ENCODE results near the gene SEMA4G. TPM values are rescaled to one million over a fixed set of nuclear protein-coding genes. Genes with fewer than 3 reads are reported as not detected.

Gene SEMA4G
- total RNA-seq, 2 donors from 2014 or later, result 0.53 to 0.79 TPM

- H3K4me3 Mint-ChIP-seq, result no peak overlapping the region
These were observed 7.6 kb downstream of the SEMA4G start for GRCh38 chr10:100976906-100977305.

GRCh38 chr10:100977436-100977835 lies 8.1 kb downstream of the SEMA4G start:
- DNase-seq, result no peak
- peaks cover 5% of the 10 kb centered on the region for H3K4me1 Mint-ChIP-seq (ENCODE audit: low read depth)
- no peaks in the 10 kb centered on the region for H3K9me3 Mint-ChIP-seq
- no peak overlapping the region for H3K4me3 Mint-ChIP-seq
- ATAC-seq (replicated peaks in 1 of 2), result no peak
- no peak overlapping the region for H3K27ac Mint-ChIP-seq
- no peaks in the 10 kb centered on the region for H3K36me3 Mint-ChIP-seq (ENCODE audit: insufficient read depth in 2 of 2)
- no peaks in the 10 kb centered on the region for H3K27me3 Mint-ChIP-seq (ENCODE audit: low read depth)

More at GRCh38 chr10:100976906-100977305, 7.6 kb downstream of the SEMA4G start:
- Mint-ChIP-seq H3K9me3 (no peaks in the 10 kb centered on the region), H3K4me1 (ENCODE audit: low read depth) (peaks cover 8% of the 10 kb centered on the region), H3K36me3 (ENCODE audit: insufficient read depth in 2 of 2) (no peaks in the 10 kb centered on the region), H3K27ac (no peak overlapping the region), H3K27me3 (ENCODE audit: low read depth) (no peaks in the 10 kb centered on the region)
- ATAC-seq (replicated peaks in 1 of 2), result no peak
- no peak for DNase-seq

GRCh38 chr10:100978121-100978900 lies 9.0 kb downstream of the SEMA4G start:
- DNase-seq (no peak), ATAC-seq (replicated peaks in 1 of 2) (no peak)
- Mint-ChIP-seq H3K27ac (no peak overlapping the region), H3K4me1 (ENCODE audit: low read depth) (no peaks in the 10 kb centered on the region), H3K27me3 (ENCODE audit: low read depth) (no peaks in the 10 kb centered on the region), H3K36me3 (ENCODE audit: insufficient read depth in 2 of 2) (no peaks in the 10 kb centered on the region), H3K9me3 (no peaks in the 10 kb centered on the region), H3K4me3 (no peak overlapping the region)

GRCh38 chr10:100978901-100979195 lies 9.5 kb downstream of the SEMA4G start:
- ATAC-seq (replicated peaks in 1 of 2), result no peak
- H3K27me3 Mint-ChIP-seq (ENCODE audit: low read depth), result no peaks in the 10 kb centered on the region
- H3K27ac Mint-ChIP-seq, result no peak overlapping the region

GRCh38 chr10:100979791-100980272 lies 10.5 kb downstream of the SEMA4G start:
- no peak overlapping the region for H3K4me3 Mint-ChIP-seq
- no peak for DNase-seq
- no peaks in the 10 kb centered on the region for H3K4me1 Mint-ChIP-seq (ENCODE audit: low read depth)
- H3K27me3 Mint-ChIP-seq (ENCODE audit: low read depth), result no peaks in the 10 kb centered on the region
- no peaks in the 10 kb centered on the region for H3K36me3 Mint-ChIP-seq (ENCODE audit: insufficient read depth in 2 of 2)
- H3K27ac Mint-ChIP-seq, result no peak overlapping the region
- H3K9me3 Mint-ChIP-seq, result no peaks in the 10 kb centered on the region
- no peak for ATAC-seq (replicated peaks in 1 of 2)

More at GRCh38 chr10:100978901-100979195, 9.5 kb downstream of the SEMA4G start:
- Mint-ChIP-seq H3K4me1 (ENCODE audit: low read depth) (no peaks in the 10 kb centered on the region), H3K9me3 (no peaks in the 10 kb centered on the region), H3K4me3 (no peak overlapping the region), H3K36me3 (ENCODE audit: insufficient read depth in 2 of 2) (no peaks in the 10 kb centered on the region)
- DNase-seq, result no peak

- ATAC-seq (replicated peaks in 1 of 2), result no peak
- Mint-ChIP-seq H3K27ac (no peak overlapping the region), H3K4me1 (ENCODE audit: low read depth) (no peaks in the 10 kb centered on the region), H3K27me3 (ENCODE audit: low read depth) (no peaks in the 10 kb centered on the region), H3K36me3 (ENCODE audit: insufficient read depth in 2 of 2) (no peaks in the 10 kb centered on the region), H3K4me3 (no peak overlapping the region), H3K9me3 (no peaks in the 10 kb centered on the region)
- no peak for DNase-seq
These were observed 11.0 kb downstream of the SEMA4G start for GRCh38 chr10:100980311-100980710.

GRCh38 chr10:100980711-100981110 lies 11.4 kb downstream of the SEMA4G start:
- DNase-seq (no peak), ATAC-seq (replicated peaks in 1 of 2) (no peak)
- no peaks in the 10 kb centered on the region for H3K27me3 Mint-ChIP-seq (ENCODE audit: low read depth)
- no peak overlapping the region for H3K4me3 Mint-ChIP-seq
- H3K9me3 Mint-ChIP-seq, result no peaks in the 10 kb centered on the region
- no peaks in the 10 kb centered on the region for H3K36me3 Mint-ChIP-seq (ENCODE audit: insufficient read depth in 2 of 2)
- no peak overlapping the region for H3K27ac Mint-ChIP-seq
- H3K4me1 Mint-ChIP-seq (ENCODE audit: low read depth), result peaks cover 4% of the 10 kb centered on the region

GRCh38 chr10:100981178-100981772 lies 12.0 kb downstream of the SEMA4G start:
- DNase-seq (no peak), ATAC-seq (replicated peaks in 1 of 2) (no peak)
- no peak overlapping the region for H3K27ac Mint-ChIP-seq
- H3K9me3 Mint-ChIP-seq, result no peaks in the 10 kb centered on the region
- H3K36me3 Mint-ChIP-seq (ENCODE audit: insufficient read depth in 2 of 2), result no peaks in the 10 kb centered on the region
- H3K4me3 Mint-ChIP-seq, result no peak overlapping the region
- H3K27me3 Mint-ChIP-seq (ENCODE audit: low read depth), result no peaks in the 10 kb centered on the region
- peaks cover 10% of the 10 kb centered on the region for H3K4me1 Mint-ChIP-seq (ENCODE audit: low read depth)

- Mint-ChIP-seq H3K27me3 (ENCODE audit: low read depth) (no peaks in the 10 kb centered on the region), H3K4me3 (no peak overlapping the region), H3K27ac (no peak overlapping the region), H3K4me1 (ENCODE audit: low read depth) (peaks cover 21% of the 10 kb centered on the region), H3K36me3 (ENCODE audit: insufficient read depth in 2 of 2) (peaks cover 3 to 7% of the 10 kb centered on the region in 2 donors), H3K9me3 (no peaks in the 10 kb centered on the region)
- ATAC-seq (replicated peaks in 1 of 2), result no peak
- DNase-seq, result no peak
These were observed 13.9 kb downstream of the SEMA4G start for GRCh38 chr10:100982916-100983830.

- peaks cover 3 to 7% of the 10 kb centered on the region in 2 donors for H3K36me3 Mint-ChIP-seq (ENCODE audit: insufficient read depth in 2 of 2)
- H3K27ac Mint-ChIP-seq, result no peak overlapping the region
- ATAC-seq (replicated peaks in 1 of 2) (no peak), DNase-seq (no peak)
- H3K27me3 Mint-ChIP-seq (ENCODE audit: low read depth), result no peaks in the 10 kb centered on the region
- peaks cover 27% of the 10 kb centered on the region for H3K4me1 Mint-ChIP-seq (ENCODE audit: low read depth)
- H3K4me3 Mint-ChIP-seq, result no peak overlapping the region
- no peaks in the 10 kb centered on the region for H3K9me3 Mint-ChIP-seq
These were observed 14.8 kb downstream of the SEMA4G start for GRCh38 chr10:100983868-100984671.

GRCh38 chr10:100984672-100985177 lies 15.4 kb downstream of the SEMA4G start:
- peaks cover 3 to 7% of the 10 kb centered on the region in 2 donors for H3K36me3 Mint-ChIP-seq (ENCODE audit: insufficient read depth in 2 of 2)
- H3K4me1 Mint-ChIP-seq (ENCODE audit: low read depth), result peaks cover 33% of the 10 kb centered on the region
- H3K27ac Mint-ChIP-seq, result no peak overlapping the region
- H3K4me3 Mint-ChIP-seq, result no peak overlapping the region
- no peaks in the 10 kb centered on the region for H3K9me3 Mint-ChIP-seq
- DNase-seq (no peak), ATAC-seq (replicated peaks in 1 of 2) (no peak)
- H3K27me3 Mint-ChIP-seq (ENCODE audit: low read depth), result no peaks in the 10 kb centered on the region

GRCh38 chr10:100985336-100985735 lies 16.0 kb downstream of the SEMA4G start:
- no peaks in the 10 kb centered on the region for H3K9me3 Mint-ChIP-seq
- H3K4me3 Mint-ChIP-seq, result peak overlapping the region in 1 of 2 donors; percentile 12
- ATAC-seq (replicated peaks in 1 of 2) (no peak), DNase-seq (no peak)
- H3K36me3 Mint-ChIP-seq (ENCODE audit: insufficient read depth in 2 of 2), result peaks cover 3 to 7% of the 10 kb centered on the region in 2 donors
- peaks cover 39% of the 10 kb centered on the region for H3K4me1 Mint-ChIP-seq (ENCODE audit: low read depth)
- no peaks in the 10 kb centered on the region for H3K27me3 Mint-ChIP-seq (ENCODE audit: low read depth)
- no peak overlapping the region for H3K27ac Mint-ChIP-seq

All from activated T-cell treated with anti-CD3 and anti-CD28 coated beads, Interleukin-2, amount 50 U/mL, for 72 hours (primary cell).